ENCODE data around the gene KIF2C.

- no peak for TF ChIP-seq CTCF (conservative IDR thresholded peaks at IDR 0.05; ENCODE audit: low read length)
- no peak for TF ChIP-seq EZH2phosphoT487 (IDR thresholded peaks at IDR 0.05; ENCODE audit: borderline replicate concordance, low read depth, low read length)
Observed at GRCh38 chr1:44696789-44697345, 42.8 kb upstream of the KIF2C start.

Measured in OCI-LY7 (cell line).